ENCODE results near the gene BLID.

Gene BLID

GRCh38 chr11:122103726-122104125 lies 12.3 kb downstream of the BLID start:
- DNase-seq, result no peak

GRCh38 chr11:122103321-122103720 lies 12.7 kb downstream of the BLID start:
- no peak for DNase-seq

- no peak for DNase-seq
Observed at GRCh38 chr11:122102426-122102825, 13.6 kb downstream of the BLID start.

GRCh38 chr11:122101625-122102291 lies 14.3 kb downstream of the BLID start:
- peak; percentile 69 for DNase-seq

GRCh38 chr11:122100756-122101080 lies 15.3 kb downstream of the BLID start:
- no peak for DNase-seq

- no peak for DNase-seq
Observed at GRCh38 chr11:122100037-122100755, 15.8 kb downstream of the BLID start.

GRCh38 chr11:122099374-122100036 lies 16.5 kb downstream of the BLID start:
- DNase-seq, result no peak

GRCh38 chr11:122098261-122098980 lies 17.6 kb downstream of the BLID start:
- DNase-seq, result no peak

GRCh38 chr11:122097419-122098001 lies 18.5 kb downstream of the BLID start:
- peak; percentile 90 for DNase-seq

GRCh38 chr11:122096272-122097112 lies 19.5 kb downstream of the BLID start:
- DNase-seq, result no peak

- DNase-seq, result peak; percentile 43
Observed at GRCh38 chr11:122095681-122096262, 20.2 kb downstream of the BLID start.

- peak; percentile 69 for DNase-seq
Observed at GRCh38 chr11:122094836-122095235, 21.2 kb downstream of the BLID start.

- DNase-seq, result no peak
Observed at GRCh38 chr11:122093731-122094275, 22.2 kb downstream of the BLID start.

- DNase-seq, result no peak
Observed at GRCh38 chr11:122091835-122092234, 24.2 kb downstream of the BLID start.

GRCh38 chr11:122089111-122089510 lies 26.9 kb downstream of the BLID start:
- DNase-seq, result no peak

- DNase-seq, result no peak
Observed at GRCh38 chr11:122085712-122086111, 30.3 kb downstream of the BLID start.

GRCh38 chr11:122085264-122085663 lies 30.8 kb downstream of the BLID start:
- no peak for DNase-seq

- DNase-seq, result no peak
Observed at GRCh38 chr11:122082205-122082604, 33.8 kb downstream of the BLID start.

GRCh38 chr11:122081073-122081472 lies 34.9 kb downstream of the BLID start:
- no peak for DNase-seq

- no peak for DNase-seq
Observed at GRCh38 chr11:122077459-122077858, 38.6 kb downstream of the BLID start.

GRCh38 chr11:122076512-122077120 lies 39.4 kb downstream of the BLID start:
- no peak for DNase-seq

Data from NCI-H1105 (cell line).